COR-L47 (cell line): Measurements from ENCODE around the gene WDFY4.

Source experiments
- DNase-seq: peaks from one replicate; lab custom pipeline; 2025; lab: John Stamatoyannopoulos, UW

WDFY4 gene

GRCh38 chr10:48983648-48984351 is 299.1 kb downstream of the WDFY4 start:
- DNase-seq: no peak

GRCh38 chr10:48985621-48986158 is 301.0 kb downstream of the WDFY4 start:
- DNase-seq: no peak

GRCh38 chr10:48990226-48990625 is 305.6 kb downstream of the WDFY4 start:
- DNase-seq: no peak

GRCh38 chr10:48993627-48994026 is 309.0 kb downstream of the WDFY4 start:
- DNase-seq: no peak

GRCh38 chr10:48996329-48996728 is 311.7 kb downstream of the WDFY4 start:
- no peak for DNase-seq

- no peak for DNase-seq
Measured at GRCh38 chr10:48999346-48999745, 314.7 kb downstream of the WDFY4 start.

- DNase-seq: no peak
Measured at GRCh38 chr10:49000437-49001398, 316.0 kb downstream of the WDFY4 start.

- no peak for DNase-seq
Measured at GRCh38 chr10:49001402-49001801, 316.7 kb downstream of the WDFY4 start.

GRCh38 chr10:49001870-49002672 is 317.4 kb downstream of the WDFY4 start:
- DNase-seq: no peak

- no peak for DNase-seq
Measured at GRCh38 chr10:49005270-49005669, 320.6 kb downstream of the WDFY4 start.

- DNase-seq: no peak
Measured at GRCh38 chr10:49007129-49007528, 322.5 kb downstream of the WDFY4 start.

GRCh38 chr10:49008091-49008490 is 323.4 kb downstream of the WDFY4 start:
- no peak for DNase-seq

GRCh38 chr10:49008505-49009198 is 324.0 kb downstream of the WDFY4 start:
- no peak for DNase-seq

GRCh38 chr10:49009199-49009979 is 324.7 kb downstream of the WDFY4 start:
- DNase-seq: no peak

- no peak for DNase-seq
Measured at GRCh38 chr10:49010295-49010694, 325.6 kb downstream of the WDFY4 start.

GRCh38 chr10:49010865-49011264 is 326.2 kb downstream of the WDFY4 start:
- DNase-seq: no peak

- DNase-seq: no peak
Measured at GRCh38 chr10:49011756-49012155, 327.1 kb downstream of the WDFY4 start.

GRCh38 chr10:49012603-49013002 is 327.9 kb downstream of the WDFY4 start:
- DNase-seq: no peak

- no peak for DNase-seq
Measured at GRCh38 chr10:49015700-49016099, 331.0 kb downstream of the WDFY4 start.

- DNase-seq: no peak
Measured at GRCh38 chr10:49021685-49022084, 337.0 kb downstream of the WDFY4 start.

- no peak for DNase-seq
Measured at GRCh38 chr10:49023071-49023470, 338.4 kb downstream of the WDFY4 start.
